ENCODE results near the gene SLC41A2.
"Not testable (repeated sequence)": the region's sequence is repeated elsewhere in the genome, so short reads cannot be mapped to it uniquely, and the experiment has no call there.

Gene SLC41A2

DNA sequence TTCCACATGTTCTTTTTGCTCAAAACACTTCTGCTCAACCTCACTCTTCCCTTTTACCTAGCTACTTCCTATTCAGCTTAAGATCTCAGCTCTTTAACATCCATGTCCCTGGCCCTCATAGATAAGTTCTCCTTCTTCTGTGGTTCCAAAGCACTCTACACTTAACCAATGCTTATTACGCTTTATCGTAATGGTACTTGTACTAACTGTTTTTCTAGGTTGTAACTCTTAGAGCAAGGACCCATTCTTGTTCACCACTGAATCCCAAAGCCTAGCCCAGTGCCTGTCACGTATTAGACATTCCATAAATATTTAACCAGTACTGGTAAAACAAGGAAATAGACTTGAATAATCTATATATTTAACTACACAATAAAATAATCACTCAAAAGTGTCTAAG, 5.3 kb downstream of the SLC41A2 start:
- no peaks in the 10 kb centered on the region for H3K79me2 ChIP-seq
- H3K36me3 ChIP-seq (ENCODE audit: control insufficient read depth, insufficient read depth, low read length) = no peaks in the 10 kb centered on the region
- H3K27ac ChIP-seq = no peak overlapping the region
- no peak overlapping the region for H3K9ac ChIP-seq
- H3K4me1 ChIP-seq = no peaks in the 10 kb centered on the region
- no peak for TF ChIP-seq CTCF (IDR thresholded peaks at IDR 0.05)
- no peaks in the 10 kb centered on the region for H3K9me3 ChIP-seq (ENCODE audit: control insufficient read depth, low read length)
- H3K4me2 ChIP-seq (ENCODE audit: low read length) = no peak overlapping the region
- no peaks in the 10 kb centered on the region for H3K27me3 ChIP-seq (ENCODE audit: control insufficient read depth, insufficient read depth, low read length)
- no peak overlapping the region for H3K4me3 ChIP-seq (ENCODE audit: low read depth, low read length)
- H2AFZ ChIP-seq = no peak overlapping the region

DNA sequence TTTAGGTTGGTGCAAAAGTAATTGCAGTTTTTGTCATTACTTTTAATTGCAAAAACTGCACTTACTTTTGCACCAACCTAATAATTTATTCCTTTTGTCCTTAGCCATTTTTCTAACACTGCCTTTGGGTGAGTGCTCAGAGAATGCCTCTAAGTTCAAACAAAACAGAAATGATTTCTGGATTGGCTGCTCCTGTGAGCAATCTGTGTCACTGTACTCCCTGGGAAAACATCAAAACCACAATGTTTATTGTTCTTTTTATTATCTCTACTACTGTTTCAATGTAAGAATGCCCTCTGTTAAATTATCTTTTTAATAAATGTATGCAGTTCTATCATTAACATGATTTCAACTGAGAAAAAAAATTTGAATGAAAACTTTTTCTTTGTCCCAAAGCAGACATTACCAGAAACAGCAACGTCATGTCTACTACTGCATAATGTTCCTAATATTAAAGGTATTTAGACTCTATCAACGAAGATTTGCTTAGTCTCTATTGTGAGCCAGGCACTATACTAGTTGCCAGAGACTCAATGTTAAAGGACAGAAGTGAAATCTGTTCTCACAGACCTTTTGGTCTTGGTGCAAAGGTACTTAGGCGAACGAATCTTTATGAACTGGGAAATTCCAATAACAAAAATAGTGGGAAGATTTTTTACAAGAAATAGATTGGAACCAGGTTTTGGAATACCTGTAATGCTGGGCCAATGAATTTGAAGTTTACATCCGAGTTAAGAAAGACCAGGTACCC, 6.2 kb downstream of the SLC41A2 start:
- H3K4me1 ChIP-seq = no peaks in the 10 kb centered on the region

DNA sequence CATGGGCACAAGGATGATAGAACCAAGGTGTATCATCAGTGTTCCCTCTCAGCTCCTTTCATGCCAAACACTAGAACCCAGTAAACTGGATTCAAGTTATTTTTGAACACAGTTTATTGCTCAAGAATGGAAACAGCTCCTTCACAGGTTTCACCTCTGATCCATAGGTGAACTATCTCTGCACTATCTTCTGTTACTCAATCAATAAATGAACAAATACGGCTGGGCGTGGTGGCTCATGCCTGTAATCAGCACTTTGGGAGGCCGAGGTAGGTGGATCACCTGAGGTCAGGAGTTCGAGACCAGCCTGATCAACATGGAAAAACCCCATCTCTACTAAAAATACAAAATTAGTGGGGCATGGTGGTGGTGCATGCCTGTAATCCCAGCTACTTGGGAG, 9.4 kb downstream of the SLC41A2 start:
- not testable (repeated sequence) for H3K79me2 ChIP-seq; H3K4me3 ChIP-seq (ENCODE audit: low read depth, low read length); H3K9me3 ChIP-seq (ENCODE audit: control insufficient read depth, low read length); H3K9ac ChIP-seq; H3K27ac ChIP-seq; H3K36me3 ChIP-seq (ENCODE audit: control insufficient read depth, insufficient read depth, low read length); H2AFZ ChIP-seq; H3K4me1 ChIP-seq; H3K27me3 ChIP-seq (ENCODE audit: control insufficient read depth, insufficient read depth, low read length); H3K4me2 ChIP-seq (ENCODE audit: low read length)

More for the DNA sequence above, 6.2 kb downstream of the SLC41A2 start:
- TF ChIP-seq CTCF (IDR thresholded peaks at IDR 0.05) = no peak
- H3K9ac ChIP-seq = no peak overlapping the region
- H3K27me3 ChIP-seq (ENCODE audit: control insufficient read depth, insufficient read depth, low read length) = no peaks in the 10 kb centered on the region
- no peaks in the 10 kb centered on the region for H3K9me3 ChIP-seq (ENCODE audit: control insufficient read depth, low read length)
- H2AFZ ChIP-seq = no peak overlapping the region
- no peaks in the 10 kb centered on the region for H3K79me2 ChIP-seq
- H3K4me3 ChIP-seq (ENCODE audit: low read depth, low read length) = no peak overlapping the region
- H3K36me3 ChIP-seq (ENCODE audit: control insufficient read depth, insufficient read depth, low read length) = no peaks in the 10 kb centered on the region
- no peak overlapping the region for H3K27ac ChIP-seq
- no peak overlapping the region for H3K4me2 ChIP-seq (ENCODE audit: low read length)

- Histone ChIP-seq H3K27ac (no peak overlapping the region), H3K4me1 (no peaks in the 10 kb centered on the region), H3K79me2 (peaks cover 3% of the 10 kb centered on the region), H2AFZ (no peak overlapping the region), H3K4me2 (ENCODE audit: low read length) (no peak overlapping the region), H3K9me3 (ENCODE audit: control insufficient read depth, low read length) (no peaks in the 10 kb centered on the region), H3K9ac (no peak overlapping the region), H3K27me3 (ENCODE audit: control insufficient read depth, insufficient read depth, low read length) (no peaks in the 10 kb centered on the region), H3K36me3 (ENCODE audit: control insufficient read depth, insufficient read depth, low read length) (no peaks in the 10 kb centered on the region), H3K4me3 (ENCODE audit: low read depth, low read length) (no peak overlapping the region)
- no peak for TF ChIP-seq CTCF (IDR thresholded peaks at IDR 0.05)
Observed at GRCh38 chr12:104944252-104944651, 13.8 kb downstream of the SLC41A2 start.

- not testable (repeated sequence) for H3K4me1 ChIP-seq; H3K4me3 ChIP-seq (ENCODE audit: low read depth, low read length); H2AFZ ChIP-seq; H3K9me3 ChIP-seq (ENCODE audit: control insufficient read depth, low read length); H3K79me2 ChIP-seq; H3K27me3 ChIP-seq (ENCODE audit: control insufficient read depth, insufficient read depth, low read length); H3K36me3 ChIP-seq (ENCODE audit: control insufficient read depth, insufficient read depth, low read length); H3K4me2 ChIP-seq (ENCODE audit: low read length); H3K9ac ChIP-seq; H3K27ac ChIP-seq
Observed at GRCh38 chr12:104943401-104943800, 14.7 kb downstream of the SLC41A2 start.

DNA sequence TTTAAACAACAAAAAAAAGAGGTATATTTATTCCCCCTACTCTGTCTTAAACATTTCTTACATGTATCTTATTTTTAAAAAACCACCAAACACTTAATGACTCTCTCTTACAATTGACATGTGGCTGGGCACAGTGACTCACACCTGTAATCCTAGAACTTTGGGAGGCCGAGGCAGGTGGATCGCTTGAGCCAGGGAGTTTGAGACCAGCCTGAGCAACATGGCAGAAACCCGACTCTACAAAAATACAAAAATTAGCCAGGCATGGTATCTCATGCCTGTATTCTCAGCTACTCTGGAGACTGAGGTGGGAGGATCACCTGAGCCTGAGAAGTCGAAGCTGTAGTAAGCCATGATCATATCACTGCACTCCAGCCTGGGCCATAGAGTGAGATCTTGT, 16.0 kb downstream of the SLC41A2 start:
- Histone ChIP-seq H3K79me2 (peaks cover 3% of the 10 kb centered on the region), H3K4me2 (ENCODE audit: low read length) (no peak overlapping the region), H3K9me3 (ENCODE audit: control insufficient read depth, low read length) (no peaks in the 10 kb centered on the region), H3K27ac (no peak overlapping the region), H3K36me3 (ENCODE audit: control insufficient read depth, insufficient read depth, low read length) (no peaks in the 10 kb centered on the region), H3K4me3 (ENCODE audit: low read depth, low read length) (no peak overlapping the region), H2AFZ (no peak overlapping the region), H3K4me1 (no peaks in the 10 kb centered on the region), H3K9ac (no peak overlapping the region), H3K27me3 (ENCODE audit: control insufficient read depth, insufficient read depth, low read length) (no peaks in the 10 kb centered on the region)
- no peak for TF ChIP-seq CTCF (IDR thresholded peaks at IDR 0.05)
